HEK293 (cell line): ENCODE results near the gene EMD.

Experiments used
- GFI1B ChIP-seq: fragments of 450-650 bp; formaldehyde crosslinking; IDR thresholded peaks from 2 replicates; pipeline ENCODE4 v1.5.1; 2016; ENCODE audit warnings: missing biosample characterization, missing genetic modification characterization
- GLIS2 ChIP-seq: fragments of 450-650 bp; formaldehyde crosslinking; IDR thresholded peaks from 2 replicates; pipeline ENCODE4 v1.5.1; 2016; ENCODE audit warnings: missing biosample characterization, missing genetic modification characterization
- KLF16 ChIP-seq: fragments of 450-650 bp; formaldehyde crosslinking; IDR thresholded peaks from 2 replicates; pipeline ENCODE4 v1.5.1; 2017; ENCODE audit warnings: missing biosample characterization, missing genetic modification characterization
- KLF7 ChIP-seq: fragments of 450-650 bp; formaldehyde crosslinking; IDR thresholded peaks from 2 replicates; pipeline ENCODE4 v1.5.1; 2016; ENCODE audit warnings: missing biosample characterization, missing genetic modification characterization, borderline replicate concordance
- KLF8 ChIP-seq: fragments of 450-650 bp; formaldehyde crosslinking; IDR thresholded peaks from 2 replicates; pipeline ENCODE4 v1.5.1; 2016; ENCODE audit warnings: missing biosample characterization, missing genetic modification characterization
- MZF1 ChIP-seq: fragments of 450-650 bp; formaldehyde crosslinking; IDR thresholded peaks from 2 replicates; pipeline ENCODE4 v1.5.1; 2017; ENCODE audit warnings: missing biosample characterization, missing genetic modification characterization, borderline replicate concordance
- OVOL3 ChIP-seq: fragments of 450-650 bp; formaldehyde crosslinking; IDR thresholded peaks from 2 replicates; pipeline ENCODE4 v1.5.1; 2016; ENCODE audit warnings: missing biosample characterization, missing genetic modification characterization
- PRDM6 ChIP-seq: fragments of 450-650 bp; formaldehyde crosslinking; IDR thresholded peaks from 2 replicates; pipeline ENCODE4 v1.5.1; 2017; ENCODE audit warnings: missing biosample characterization, missing genetic modification characterization
- SALL2 ChIP-seq: fragments of 450-650 bp; formaldehyde crosslinking; IDR thresholded peaks from 2 replicates; pipeline ENCODE4 v1.5.0; 2017; ENCODE audit warnings: missing biosample characterization, mild to moderate bottlenecking, missing genetic modification characterization, borderline replicate concordance
- SCRT2 ChIP-seq: fragments of 450-650 bp; formaldehyde crosslinking; IDR thresholded peaks from 2 replicates; pipeline ENCODE4 v1.5.1; 2016; ENCODE audit warnings: missing biosample characterization, missing genetic modification characterization
- SP2 ChIP-seq: fragments of 450-650 bp; formaldehyde crosslinking; IDR thresholded peaks from 2 replicates; pipeline ENCODE4 v1.5.1; 2016; ENCODE audit warnings: missing biosample characterization, missing genetic modification characterization
- ZEB2 ChIP-seq: fragments of 450-650 bp; formaldehyde crosslinking; IDR thresholded peaks from 2 replicates; pipeline ENCODE4 v1.5.1; 2016; ENCODE audit warnings: missing biosample characterization, missing genetic modification characterization
- ZFP3 ChIP-seq: fragments of 450-650 bp; formaldehyde crosslinking; IDR thresholded peaks from 2 replicates; pipeline ENCODE4 v1.5.1; 2016; ENCODE audit warnings: low read depth, missing biosample characterization, missing genetic modification characterization
- ZNF26 ChIP-seq: fragments of 450-650 bp; formaldehyde crosslinking; IDR thresholded peaks from 2 replicates; pipeline ENCODE4 v1.5.1; 2016; ENCODE audit warnings: missing biosample characterization, missing genetic modification characterization
- ZNF292 ChIP-seq: fragments of 450-650 bp; formaldehyde crosslinking; IDR thresholded peaks from 2 replicates; pipeline ENCODE4 v1.5.1; 2016; ENCODE audit warnings: low read depth, missing biosample characterization, missing genetic modification characterization, borderline replicate concordance
- ZNF335 ChIP-seq: fragments of 450-650 bp; formaldehyde crosslinking; conservative IDR thresholded peaks from 2 replicates; pipeline ENCODE4 v1.5.1; 2016; ENCODE audit warnings: missing biosample characterization, missing genetic modification characterization
- ZNF416 ChIP-seq: fragments of 450-650 bp; formaldehyde crosslinking; IDR thresholded peaks from 2 replicates; pipeline ENCODE4 v1.5.1; 2016; ENCODE audit warnings: missing biosample characterization, missing genetic modification characterization
- ZNF510 ChIP-seq: fragments of 450-650 bp; formaldehyde crosslinking; IDR thresholded peaks from 2 replicates; pipeline ENCODE4 v1.5.1; 2018; ENCODE audit warnings: mild to moderate bottlenecking, missing genetic modification characterization, missing biosample characterization; ENCODE audit not compliant: insufficient replicate concordance
- ZNF529 ChIP-seq: fragments of 450-650 bp; formaldehyde crosslinking; IDR thresholded peaks from 2 replicates; pipeline ENCODE4 v1.5.1; 2017; ENCODE audit warnings: missing genetic modification characterization, missing biosample characterization; ENCODE audit not compliant: insufficient replicate concordance
- ZNF548 ChIP-seq: fragments of 450-650 bp; formaldehyde crosslinking; IDR thresholded peaks from 2 replicates; pipeline ENCODE4 v1.5.1; 2016; ENCODE audit warnings: missing biosample characterization, missing genetic modification characterization
- ZNF555 ChIP-seq: fragments of 450-650 bp; formaldehyde crosslinking; conservative IDR thresholded peaks from 2 replicates; pipeline ENCODE4 v1.5.1; 2017; ENCODE audit warnings: missing biosample characterization, mild to moderate bottlenecking, missing genetic modification characterization, inconsistent platforms
- ZNF560 ChIP-seq: fragments of 450-650 bp; formaldehyde crosslinking; IDR thresholded peaks from 2 replicates; pipeline ENCODE4 v1.5.1; 2017; ENCODE audit warnings: missing biosample characterization, missing genetic modification characterization, borderline replicate concordance
- ZNF629 ChIP-seq: fragments of 450-650 bp; formaldehyde crosslinking; IDR thresholded peaks from 2 replicates; pipeline ENCODE4 v1.5.1; 2017; ENCODE audit warnings: missing biosample characterization, missing genetic modification characterization
- ZNF701 ChIP-seq: fragments of 450-650 bp; formaldehyde crosslinking; IDR thresholded peaks from 2 replicates; pipeline ENCODE4 v1.5.1; 2016; ENCODE audit warnings: missing biosample characterization, missing genetic modification characterization
- ZNF76 ChIP-seq: fragments of 450-650 bp; formaldehyde crosslinking; IDR thresholded peaks from 2 replicates; pipeline ENCODE4; 2016; ENCODE audit warnings: low read depth, missing biosample characterization, missing genetic modification characterization, borderline replicate concordance
- ZNF791 ChIP-seq: fragments of 450-650 bp; formaldehyde crosslinking; IDR thresholded peaks from 2 replicates; pipeline ENCODE4 v1.5.1; 2016; ENCODE audit warnings: missing biosample characterization, missing genetic modification characterization
- ZNF843 ChIP-seq: fragments of 450-650 bp; formaldehyde crosslinking; IDR thresholded peaks from 2 replicates; pipeline ENCODE4 v1.5.1; 2016; ENCODE audit warnings: missing biosample characterization, missing genetic modification characterization
- TF ChIP-seq, protein P1 (sequence below): fragments of 450-650 bp; formaldehyde crosslinking; optimal IDR thresholded peaks from 2 replicates; pipeline ENCODE3; 2016; ENCODE audit warnings: missing biosample characterization, mild to moderate bottlenecking, missing genetic modification characterization
- TF ChIP-seq, protein P2 (sequence below): fragments of 450-650 bp; formaldehyde crosslinking; IDR thresholded peaks from 2 replicates; pipeline ENCODE4 v1.5.1; 2016; ENCODE audit warnings: missing biosample characterization, missing genetic modification characterization
- TF ChIP-seq, protein P3 (sequence below): fragments of 450-650 bp; formaldehyde crosslinking; conservative IDR thresholded peaks from 2 replicates; pipeline ENCODE4 v1.5.1; 2016; ENCODE audit warnings: low read depth, missing biosample characterization, missing genetic modification characterization

The EMD gene

GRCh38 chrX:154411981-154412340 lies 32.9 kb downstream of the EMD start (continued):
- TF ChIP-seq ZNF529 = no peak
- 0 out of 2 replicates have a peak, but pooled peaks have one; percentile 7 for TF ChIP-seq SCRT2 (tag by site-specific recombination)
- TF ChIP-seq MZF1 (tag by site-specific recombination) = no peak
- no peak for TF ChIP-seq ZNF416 (tag by site-specific recombination)
- no peak for TF ChIP-seq ZNF560
- no peak for TF ChIP-seq GFI1B (tag by site-specific recombination)
- TF ChIP-seq ZNF843 (tag by site-specific recombination) = no peak
- TF ChIP-seq OVOL3 = no peak
- no peak for TF ChIP-seq ZNF555 (tag by site-specific recombination)
- no peak for TF ChIP-seq ZFP3 (tag by site-specific recombination)
- TF ChIP-seq, protein P1, sequence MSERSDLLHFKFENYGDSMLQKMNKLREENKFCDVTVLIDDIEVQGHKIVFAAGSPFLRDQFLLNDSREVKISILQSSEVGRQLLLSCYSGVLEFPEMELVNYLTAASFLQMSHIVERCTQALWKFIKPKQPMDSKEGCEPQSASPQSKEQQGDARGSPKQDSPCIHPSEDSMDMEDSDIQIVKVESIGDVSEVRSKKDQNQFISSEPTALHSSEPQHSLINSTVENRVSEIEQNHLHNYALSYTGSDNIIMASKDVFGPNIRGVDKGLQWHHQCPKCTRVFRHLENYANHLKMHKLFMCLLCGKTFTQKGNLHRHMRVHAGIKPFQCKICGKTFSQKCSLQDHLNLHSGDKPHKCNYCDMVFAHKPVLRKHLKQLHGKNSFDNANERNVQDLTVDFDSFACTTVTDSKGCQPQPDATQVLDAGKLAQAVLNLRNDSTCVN (tag by site-specific recombination) = peak; percentile 37
- TF ChIP-seq GLIS2 (tag by site-specific recombination) = no peak
- no peak; the same call in 1 of the 2 replicates for TF ChIP-seq KLF16
- no peak for TF ChIP-seq SALL2 (tag by site-specific recombination)
- no peak for TF ChIP-seq PRDM6 (tag by site-specific recombination)
- no peak for TF ChIP-seq ZNF510 (tag by site-specific recombination)
- no peak for TF ChIP-seq ZNF791 (tag by site-specific recombination)
- TF ChIP-seq KLF7 (tag by site-specific recombination) = no peak
- no peak for TF ChIP-seq ZNF701 (tag by site-specific recombination)
- TF ChIP-seq, protein P2, sequence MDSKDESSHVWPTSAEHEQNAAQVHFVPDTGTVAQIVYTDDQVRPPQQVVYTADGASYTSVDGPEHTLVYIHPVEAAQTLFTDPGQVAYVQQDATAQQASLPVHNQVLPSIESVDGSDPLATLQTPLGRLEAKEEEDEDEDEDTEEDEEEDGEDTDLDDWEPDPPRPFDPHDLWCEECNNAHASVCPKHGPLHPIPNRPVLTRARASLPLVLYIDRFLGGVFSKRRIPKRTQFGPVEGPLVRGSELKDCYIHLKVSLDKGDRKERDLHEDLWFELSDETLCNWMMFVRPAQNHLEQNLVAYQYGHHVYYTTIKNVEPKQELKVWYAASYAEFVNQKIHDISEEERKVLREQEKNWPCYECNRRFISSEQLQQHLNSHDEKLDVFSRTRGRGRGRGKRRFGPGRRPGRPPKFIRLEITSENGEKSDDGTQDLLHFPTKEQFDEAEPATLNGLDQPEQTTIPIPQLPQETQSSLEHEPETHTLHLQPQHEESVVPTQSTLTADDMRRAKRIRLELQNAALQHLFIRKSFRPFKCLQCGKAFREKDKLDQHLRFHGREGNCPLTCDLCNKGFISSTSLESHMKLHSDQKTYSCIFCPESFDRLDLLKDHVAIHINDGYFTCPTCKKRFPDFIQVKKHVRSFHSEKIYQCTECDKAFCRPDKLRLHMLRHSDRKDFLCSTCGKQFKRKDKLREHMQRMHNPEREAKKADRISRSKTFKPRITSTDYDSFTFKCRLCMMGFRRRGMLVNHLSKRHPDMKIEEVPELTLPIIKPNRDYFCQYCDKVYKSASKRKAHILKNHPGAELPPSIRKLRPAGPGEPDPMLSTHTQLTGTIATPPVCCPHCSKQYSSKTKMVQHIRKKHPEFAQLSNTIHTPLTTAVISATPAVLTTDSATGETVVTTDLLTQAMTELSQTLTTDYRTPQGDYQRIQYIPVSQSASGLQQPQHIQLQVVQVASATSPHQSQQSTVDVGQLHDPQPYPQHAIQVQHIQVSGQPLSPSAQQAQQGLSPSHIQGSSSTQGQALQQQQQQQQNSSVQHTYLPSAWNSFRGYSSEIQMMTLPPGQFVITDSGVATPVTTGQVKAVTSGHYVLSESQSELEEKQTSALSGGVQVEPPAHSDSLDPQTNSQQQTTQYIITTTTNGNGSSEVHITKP (tag by site-specific recombination) = 0 out of 2 replicates have a peak, but pooled peaks have one; percentile 9
- no peak for TF ChIP-seq ZNF548 (tag by site-specific recombination)
- no peak for TF ChIP-seq ZNF629
- TF ChIP-seq ZNF292 (tag by site-specific recombination) = no peak
- no peak for TF ChIP-seq ZNF76 (tag by site-specific recombination)
- peak; percentile 16; the same call in 1 of the 2 replicates for TF ChIP-seq ZEB2
- no peak; the same call in 1 of the 2 replicates for TF ChIP-seq ZNF335
- no peak for TF ChIP-seq KLF8 (tag by site-specific recombination)
- TF ChIP-seq ZNF26 = no peak
- TF ChIP-seq, protein P3, sequence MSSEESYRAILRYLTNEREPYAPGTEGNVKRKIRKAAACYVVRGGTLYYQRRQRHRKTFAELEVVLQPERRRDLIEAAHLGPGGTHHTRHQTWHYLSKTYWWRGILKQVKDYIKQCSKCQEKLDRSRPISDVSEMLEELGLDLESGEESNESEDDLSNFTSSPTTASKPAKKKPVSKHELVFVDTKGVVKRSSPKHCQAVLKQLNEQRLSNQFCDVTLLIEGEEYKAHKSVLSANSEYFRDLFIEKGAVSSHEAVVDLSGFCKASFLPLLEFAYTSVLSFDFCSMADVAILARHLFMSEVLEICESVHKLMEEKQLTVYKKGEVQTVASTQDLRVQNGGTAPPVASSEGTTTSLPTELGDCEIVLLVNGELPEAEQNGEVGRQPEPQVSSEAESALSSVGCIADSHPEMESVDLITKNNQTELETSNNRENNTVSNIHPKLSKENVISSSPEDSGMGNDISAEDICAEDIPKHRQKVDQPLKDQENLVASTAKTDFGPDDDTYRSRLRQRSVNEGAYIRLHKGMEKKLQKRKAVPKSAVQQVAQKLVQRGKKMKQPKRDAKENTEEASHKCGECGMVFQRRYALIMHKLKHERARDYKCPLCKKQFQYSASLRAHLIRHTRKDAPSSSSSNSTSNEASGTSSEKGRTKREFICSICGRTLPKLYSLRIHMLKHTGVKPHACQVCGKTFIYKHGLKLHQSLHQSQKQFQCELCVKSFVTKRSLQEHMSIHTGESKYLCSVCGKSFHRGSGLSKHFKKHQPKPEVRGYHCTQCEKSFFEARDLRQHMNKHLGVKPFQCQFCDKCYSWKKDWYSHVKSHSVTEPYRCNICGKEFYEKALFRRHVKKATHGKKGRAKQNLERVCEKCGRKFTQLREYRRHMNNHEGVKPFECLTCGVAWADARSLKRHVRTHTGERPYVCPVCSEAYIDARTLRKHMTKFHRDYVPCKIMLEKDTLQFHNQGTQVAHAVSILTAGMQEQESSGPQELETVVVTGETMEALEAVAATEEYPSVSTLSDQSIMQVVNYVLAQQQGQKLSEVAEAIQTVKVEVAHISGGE (tag by site-specific recombination) = no peak
- TF ChIP-seq SP2 = peak; percentile 49; the same call in 1 of the 2 replicates
